Muscle of leg (tissue), 11 donors: ENCODE measurements around the gene SPRR4. TPM values are rescaled to one million over a fixed set of nuclear protein-coding genes. Genes with fewer than 3 reads are reported as not detected.

Source experiments
- DNase-seq: peaks from one replicate; pipeline ENCODE4 v3.0.0; 2013
- H3K27ac ChIP-seq: one replicate; pipeline ENCODE4 v1.5.1; 2013; ENCODE audit warnings: mild to moderate bottlenecking, low read length, control low read depth
- H3K27me3 ChIP-seq: one replicate; pipeline ENCODE4 v1.6.1; 2013; ENCODE audit warnings: low read length; ENCODE audit not compliant: control insufficient read depth, insufficient read depth
- H3K36me3 ChIP-seq: one replicate; pipeline ENCODE4 v1.6.1; 2013; ENCODE audit warnings: low read length; ENCODE audit not compliant: control insufficient read depth, insufficient read depth
- H3K4me1 ChIP-seq: one replicate; pipeline ENCODE4 v1.6.1; 2013; ENCODE audit warnings: low read length; ENCODE audit not compliant: control insufficient read depth, insufficient read depth
- H3K4me3 ChIP-seq: one replicate; pipeline ENCODE4 v1.5.1; 2013; ENCODE audit warnings: low read length, control low read depth
- H3K9me3 ChIP-seq: replicated peaks from 2 replicates; pipeline ENCODE4 v1.6.1; 2013; ENCODE audit warnings: low read depth, low read length; ENCODE audit not compliant: control insufficient read depth
- WGBS: methylation state at CpG from one replicate; pipeline ENCODE4 v1.1.5; 2013; ENCODE audit warnings: missing lambda C conversion rate; ENCODE audit not compliant: insufficient coverage; 5-methylcytosine and 5-hydroxymethylcytosine counted together
- polyA plus RNA-seq, 8 donors: library from polyadenylated mRNA; unstranded; fragments of 120-200 nt; gene quantifications; one replicate each; pipeline versions ENCODE4 v1.2.1 to v1.2.3, GENCODE V29; 2013; ENCODE audit warnings: inconsistent platforms in 1 of 8, low replicate concordance in 1 of 8; ENCODE audit not compliant: insufficient read length in 8 of 8, insufficient read depth in 1 of 8
- total RNA-seq: library from RNA; stranded (reverse); fragments of 120-200 nt; gene quantifications from one replicate; pipeline ENCODE4 v1.2.4, GENCODE V29; 2013

Gene SPRR4
- total and polyA plus RNA-seq, 9 donors = not detected

- 77% methylated on average over 1 of the region's 1 CpG for WGBS
- DNase-seq = no peak
- no peak overlapping the region for H3K27ac ChIP-seq
- H3K4me3 ChIP-seq = no peak overlapping the region
- H3K27me3 ChIP-seq = no peaks in the 10 kb centered on the region
- no peaks in the 10 kb centered on the region for H3K36me3 ChIP-seq
- H3K4me1 ChIP-seq = no peaks in the 10 kb centered on the region
- H3K9me3 ChIP-seq = no peaks in the 10 kb centered on the region
Measured at GRCh38 chr1:152964536-152964935, 5.9 kb upstream of the SPRR4 start.

- H3K4me1 ChIP-seq = no peaks in the 10 kb centered on the region
- no peak overlapping the region for H3K4me3 ChIP-seq
- H3K27ac ChIP-seq = no peak overlapping the region
- no peaks in the 10 kb centered on the region for H3K9me3 ChIP-seq
- DNase-seq = no peak
- H3K27me3 ChIP-seq = no peaks in the 10 kb centered on the region
- no peaks in the 10 kb centered on the region for H3K36me3 ChIP-seq
- 67% methylated on average over 2 of the region's 4 CpGs for WGBS
Measured at GRCh38 chr1:152965853-152966252, 4.6 kb upstream of the SPRR4 start.

- no peak for DNase-seq
- Histone ChIP-seq H3K4me3 (no peak overlapping the region), H3K27me3 (no peaks in the 10 kb centered on the region), H3K4me1 (no peaks in the 10 kb centered on the region), H3K9me3 (no peaks in the 10 kb centered on the region), H3K36me3 (no peaks in the 10 kb centered on the region), H3K27ac (no peak overlapping the region)
- 75% methylated on average over 3 of the region's 7 CpGs for WGBS
Measured at GRCh38 chr1:152967201-152967600, 3.2 kb upstream of the SPRR4 start.

GRCh38 chr1:152968248-152968647 lies 2.2 kb upstream of the SPRR4 start:
- DNase-seq = no peak
- H3K4me3 ChIP-seq = no peak overlapping the region
- 33% methylated on average over 1 of the region's 2 CpGs for WGBS
- H3K27ac ChIP-seq = no peak overlapping the region
- no peaks in the 10 kb centered on the region for H3K4me1 ChIP-seq
- H3K27me3 ChIP-seq = no peaks in the 10 kb centered on the region
- no peaks in the 10 kb centered on the region for H3K36me3 ChIP-seq
- H3K9me3 ChIP-seq = no peaks in the 10 kb centered on the region

- H3K9me3 ChIP-seq = no peaks in the 10 kb centered on the region
- H3K27ac ChIP-seq = no peak overlapping the region
- H3K4me1 ChIP-seq = no peaks in the 10 kb centered on the region
- no peaks in the 10 kb centered on the region for H3K27me3 ChIP-seq
- no peaks in the 10 kb centered on the region for H3K36me3 ChIP-seq
- DNase-seq = no peak
- H3K4me3 ChIP-seq = no peak overlapping the region
- WGBS = 67% methylated on average over 1 of the region's 2 CpGs
Measured at GRCh38 chr1:152969036-152969435, 1.4 kb upstream of the SPRR4 start.

- H3K27ac ChIP-seq = no peak overlapping the region
- no peaks in the 10 kb centered on the region for H3K4me1 ChIP-seq
- H3K36me3 ChIP-seq = no peaks in the 10 kb centered on the region
- WGBS = no CpG with 5 or more reads among the region's 4 CpGs
- DNase-seq = no peak
- no peaks in the 10 kb centered on the region for H3K27me3 ChIP-seq
- no peaks in the 10 kb centered on the region for H3K9me3 ChIP-seq
- H3K4me3 ChIP-seq = no peak overlapping the region
Measured at GRCh38 chr1:152972196-152972886, 1.9 kb downstream of the SPRR4 start.

GRCh38 chr1:152976688-152977087 lies 6.2 kb downstream of the SPRR4 start:
- no peaks in the 10 kb centered on the region for H3K4me1 ChIP-seq
- no CpG with 5 or more reads among the region's 1 CpG for WGBS
- no peak overlapping the region for H3K4me3 ChIP-seq
- H3K27me3 ChIP-seq = no peaks in the 10 kb centered on the region
- H3K9me3 ChIP-seq = no peaks in the 10 kb centered on the region
- no peak overlapping the region for H3K27ac ChIP-seq
- no peaks in the 10 kb centered on the region for H3K36me3 ChIP-seq
- DNase-seq = no peak

- Histone ChIP-seq H3K4me1 (no peaks in the 10 kb centered on the region), H3K9me3 (no peaks in the 10 kb centered on the region), H3K4me3 (no peak overlapping the region), H3K27ac (no peak overlapping the region), H3K36me3 (no peaks in the 10 kb centered on the region), H3K27me3 (no peaks in the 10 kb centered on the region)
- no peak for DNase-seq
Measured at GRCh38 chr1:152977614-152978013, 7.2 kb downstream of the SPRR4 start.

- no peak for DNase-seq
- H3K27me3 ChIP-seq = no peaks in the 10 kb centered on the region
- H3K4me3 ChIP-seq = no peak overlapping the region
- 82% methylated on average over 1 of the region's 1 CpG for WGBS
- H3K4me1 ChIP-seq = no peaks in the 10 kb centered on the region
- no peak overlapping the region for H3K27ac ChIP-seq
- no peaks in the 10 kb centered on the region for H3K36me3 ChIP-seq
- no peaks in the 10 kb centered on the region for H3K9me3 ChIP-seq
Measured at GRCh38 chr1:152980676-152981075, 10.2 kb downstream of the SPRR4 start.

- DNase-seq = no peak
- Histone ChIP-seq H3K4me3 (no peak overlapping the region), H3K9me3 (no peaks in the 10 kb centered on the region), H3K27me3 (no peaks in the 10 kb centered on the region), H3K4me1 (no peaks in the 10 kb centered on the region), H3K27ac (no peak overlapping the region), H3K36me3 (no peaks in the 10 kb centered on the region)
- 94% methylated on average over 4 of the region's 6 CpGs for WGBS
Measured at GRCh38 chr1:152981146-152981871, 10.9 kb downstream of the SPRR4 start.
